Kidney epithelial cell (primary cell): Measurements from ENCODE around the gene GALR2. TPM values are rescaled to one million over a fixed set of nuclear protein-coding genes. Genes with fewer than 3 reads are reported as not detected.
"Not testable (repeated sequence)": the region's sequence is repeated elsewhere in the genome, so short reads cannot be mapped to it uniquely, and the experiment has no call there.

Source experiments
- DNase-seq: peaks from one replicate; pipeline ENCODE4 v3.0.0-alpha.2; 2010; ENCODE audit warnings: low read depth
- H3K27me3 ChIP-seq: 2 replicates; pipeline ENCODE4 v1.6.0; 2011; ENCODE audit warnings: low read length; ENCODE audit not compliant: control insufficient read depth, insufficient read depth
- H3K36me3 ChIP-seq: 2 replicates; pipeline ENCODE4 v1.5.1; 2011; ENCODE audit warnings: low read length; ENCODE audit not compliant: control insufficient read depth, insufficient read depth
- H3K4me3 ChIP-seq: 2 replicates; pipeline ENCODE4 v1.5.1; 2011; ENCODE audit warnings: low read depth, mild to moderate bottlenecking, control low read depth, low read length
- CTCF ChIP-seq: IDR thresholded peaks from 2 replicates; pipeline ENCODE4 v1.5.1; 2011; ENCODE audit warnings: mild to moderate bottlenecking, moderate library complexity, low read length, control low read depth, inconsistent platforms; ENCODE audit not compliant: insufficient read depth, poor library complexity, severe bottlenecking
- total RNA-seq: library from RNA; depleted of rRNA; stranded (reverse); fragments of >200 nt; gene quantifications from 2 replicates; pipeline ENCODE4 v1.2.3, GENCODE V29; 2015

The GALR2 gene
- total RNA-seq, 1 donor from 2014 or later = 0.33 TPM

- peak; percentile 86 for DNase-seq
- Histone ChIP-seq H3K4me3 (peak within 1 kb of the TSS; percentile 84), H3K27me3 (peaks cover 39% of the 10 kb centered on the region), H3K36me3 (no peaks in the 10 kb centered on the region)
- TF ChIP-seq CTCF = no peak
These were observed 2.3 kb upstream of the GALR2 start, which contains the start of gene SRP68 for GRCh38 chr17:76072148-76072858. TSS of gene SRP68 (minus strand) at chr17:76072517. CDS start at chr17:76072491, 26 bp downstream.

- no peak for DNase-seq
- H3K27me3 ChIP-seq = peaks cover 71% of the 10 kb centered on the region
- H3K4me3 ChIP-seq = no peak overlapping the region
- TF ChIP-seq CTCF = peak; percentile 4
- H3K36me3 ChIP-seq = no peaks in the 10 kb centered on the region
These were observed 974 bp downstream of the GALR2 start for GRCh38 chr17:76075364-76076145.

GRCh38 chr17:76076146-76076764 is 1.7 kb downstream of the GALR2 start:
- Histone ChIP-seq H3K36me3 (no peaks in the 10 kb centered on the region), H3K4me3 (no peak overlapping the region), H3K27me3 (peaks cover 78% of the 10 kb centered on the region)
- no peak for TF ChIP-seq CTCF
- DNase-seq = no peak

GRCh38 chr17:76076765-76077583 is 2.4 kb downstream of the GALR2 start:
- no peak for TF ChIP-seq CTCF
- no peak for DNase-seq
- H3K4me3 ChIP-seq = no peak overlapping the region

GRCh38 chr17:76077584-76078110 is 3.1 kb downstream of the GALR2 start:
- TF ChIP-seq CTCF = no peak
- no peaks in the 10 kb centered on the region for H3K36me3 ChIP-seq
- H3K27me3 ChIP-seq = peaks cover 82% of the 10 kb centered on the region
- no peak overlapping the region for H3K4me3 ChIP-seq
- no peak for DNase-seq

More at GRCh38 chr17:76076765-76077583, 2.4 kb downstream of the GALR2 start:
- Histone ChIP-seq H3K27me3 (peaks cover 82% of the 10 kb centered on the region), H3K36me3 (no peaks in the 10 kb centered on the region)

- H3K4me3 ChIP-seq, DNase-seq, H3K36me3 ChIP-seq: not testable (repeated sequence)
- peaks cover 82% of the 10 kb centered on the region for H3K27me3 ChIP-seq
These were observed 3.8 kb downstream of the GALR2 start for GRCh38 chr17:76078370-76078769.
